HepG2 (cell line): ENCODE measurements around the gene C1orf198. TPM values are rescaled to one million over a fixed set of nuclear protein-coding genes. Genes with fewer than 3 reads are reported as not detected.

ENCODE experiments used
- KLF15 ChIP-seq: sonication (generic); formaldehyde crosslinking; IDR thresholded peaks from 2 replicates; pipeline ENCODE4 v1.8.1; 2023; ENCODE audit warnings: borderline replicate concordance, mild to moderate bottlenecking, inconsistent platforms, missing genetic modification reagents, mixed read lengths
- NFIC ChIP-seq: IDR thresholded peaks from 2 replicates; pipeline ENCODE4 v1.6.1; 2012; ENCODE audit warnings: mild to moderate bottlenecking, low read length, inconsistent platforms
- NFKB2 ChIP-seq: sonication (generic); formaldehyde crosslinking; IDR thresholded peaks from 2 replicates; pipeline ENCODE4 v1.4.0; 2020; ENCODE audit warnings: missing genetic modification reagents, borderline replicate concordance
- NONO ChIP-seq, 2 experiments: fragments of 450-650 bp in 1 of 2; sonication (generic) in 1 of 2; formaldehyde crosslinking in 1 of 2; IDR thresholded peaks in 1 of 2; conservative IDR thresholded peaks in 1 of 2; 2 replicates each; pipeline versions ENCODE4 v1.6.1 to v1.8.0; 2017 to 2022; ENCODE audit warnings: mild to moderate bottlenecking in 1 of 2, missing genetic modification reagents in 1 of 2, moderate library complexity in 1 of 2
- SALL1 ChIP-seq: sonication (generic); formaldehyde crosslinking; IDR thresholded peaks from 2 replicates; pipeline ENCODE4 v1.8.0; 2022; ENCODE audit warnings: mild to moderate bottlenecking, missing genetic modification reagents
- TCF7L2 ChIP-seq: IDR thresholded peaks from 2 replicates; pipeline ENCODE4 v1.6.1; 2011; ENCODE audit warnings: mild to moderate bottlenecking, low read depth, low read length, moderate library complexity
- ZC3H13 ChIP-seq: sonication (generic); formaldehyde crosslinking; IDR thresholded peaks from 2 replicates; pipeline ENCODE4 v1.8.1; 2023; ENCODE audit warnings: mild to moderate bottlenecking, missing genetic modification reagents, moderate library complexity
- ZFP91 ChIP-seq: sonication (generic); formaldehyde crosslinking; IDR thresholded peaks from 2 replicates; pipeline ENCODE4 v1.9.0; 2022; ENCODE audit warnings: missing genetic modification reagents, mild to moderate bottlenecking, borderline replicate concordance
- ZNF232 ChIP-seq: sonication (generic); formaldehyde crosslinking; IDR thresholded peaks from 2 replicates; pipeline ENCODE4 v1.4.0; 2020; ENCODE audit warnings: missing genetic modification reagents, borderline replicate concordance
- ZNF530 ChIP-seq: sonication (generic); formaldehyde crosslinking; IDR thresholded peaks from 2 replicates; pipeline ENCODE4 v1.5.0; 2020; ENCODE audit warnings: low read depth, mild to moderate bottlenecking, missing genetic modification reagents
- polyA plus RNA-seq, 8 experiments: library from polyadenylated mRNA; depleted of rRNA in 3 of 8; stranded (reverse) in 7 of 8; unstranded in 1 of 8; fragments of >200 nt; fragmentation: Illumina TruSeq in 4 of 8; extraction: Trizol in 4 of 8; gene quantifications; 2 replicates each; pipeline versions ENCODE4 v1.2.1 to v1.2.3, GENCODE V29; 2011 to 2016; ENCODE audit warnings: low read depth in 4 of 8, missing spikeins in 1 of 8, mixed read lengths in 1 of 8; ENCODE audit not compliant: insufficient read depth in 1 of 8
- total RNA-seq, 5 experiments: library from RNA; depleted of rRNA; stranded (reverse); fragments of >200 nt; fragmentation: Illumina TruSeq; extraction: Trizol; gene quantifications; 2 replicates each; pipeline ENCODE4 v1.2.3, GENCODE V29; 2016; ENCODE audit warnings: low read depth in 1 of 5
- TF ChIP-seq, protein P1 (sequence below): sonication (generic); formaldehyde crosslinking; IDR thresholded peaks from 2 replicates; pipeline ENCODE4 v1.9.0; 2021; ENCODE audit warnings: mild to moderate bottlenecking, missing genetic modification reagents
- TF ChIP-seq, protein P2 (sequence below), 2 experiments: sonication (generic) in 1 of 2; formaldehyde crosslinking in 1 of 2; IDR thresholded peaks; 2 replicates each; pipeline versions ENCODE4 v1.6.1 to v1.9.0; 2014 to 2022; ENCODE audit warnings: antibody characterized with exemption in 1 of 2, borderline replicate concordance in 1 of 2, inconsistent platforms in 1 of 2, low read depth in 1 of 2, missing genetic modification reagents in 1 of 2
- TF ChIP-seq, protein P3 (sequence below): sonication (generic); formaldehyde crosslinking; IDR thresholded peaks from 2 replicates; pipeline ENCODE4 v1.8.1; 2023; ENCODE audit warnings: mild to moderate bottlenecking, missing genetic modification reagents, borderline replicate concordance

Gene C1orf198
- total and polyA plus RNA-seq, 2 of the 13 experiments (the other 11 are each of a cell fraction or from before 2014, with no cell fraction given): 12.7 to 13.4 TPM

DNA sequence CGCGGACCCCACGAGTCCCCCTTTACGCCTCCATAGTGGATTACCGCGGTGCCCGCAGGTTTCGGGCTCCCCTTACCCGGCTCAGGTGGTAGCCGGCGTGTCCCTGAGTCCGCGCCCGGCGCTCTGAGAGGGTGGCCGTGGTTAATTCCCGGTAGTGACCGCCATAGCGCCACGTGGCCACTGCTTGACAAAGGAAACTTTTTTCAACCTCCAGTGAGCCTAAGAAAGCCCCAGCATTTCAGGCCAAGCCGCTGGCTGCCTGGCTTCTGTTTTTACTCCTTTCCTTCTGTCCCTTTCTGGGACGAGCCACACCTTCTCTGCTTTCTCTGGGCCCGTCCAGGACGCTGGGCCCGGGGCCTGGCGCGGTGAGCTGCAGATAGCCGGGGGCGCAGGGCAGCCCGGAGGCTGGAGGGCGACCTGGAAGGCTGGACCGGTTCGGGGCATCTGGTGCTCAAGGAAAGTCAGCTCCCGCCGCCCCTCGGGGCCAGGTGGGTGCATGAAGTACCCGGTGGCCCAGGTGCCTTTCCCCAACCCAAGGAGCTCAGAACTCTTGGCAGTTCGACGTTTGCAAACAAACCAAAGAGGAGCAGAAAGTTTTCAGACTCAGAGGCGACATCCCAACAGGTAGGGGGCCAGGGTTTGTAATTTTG, 540 bp upstream of the C1orf198 start (continued):
- TF ChIP-seq, protein P1, sequence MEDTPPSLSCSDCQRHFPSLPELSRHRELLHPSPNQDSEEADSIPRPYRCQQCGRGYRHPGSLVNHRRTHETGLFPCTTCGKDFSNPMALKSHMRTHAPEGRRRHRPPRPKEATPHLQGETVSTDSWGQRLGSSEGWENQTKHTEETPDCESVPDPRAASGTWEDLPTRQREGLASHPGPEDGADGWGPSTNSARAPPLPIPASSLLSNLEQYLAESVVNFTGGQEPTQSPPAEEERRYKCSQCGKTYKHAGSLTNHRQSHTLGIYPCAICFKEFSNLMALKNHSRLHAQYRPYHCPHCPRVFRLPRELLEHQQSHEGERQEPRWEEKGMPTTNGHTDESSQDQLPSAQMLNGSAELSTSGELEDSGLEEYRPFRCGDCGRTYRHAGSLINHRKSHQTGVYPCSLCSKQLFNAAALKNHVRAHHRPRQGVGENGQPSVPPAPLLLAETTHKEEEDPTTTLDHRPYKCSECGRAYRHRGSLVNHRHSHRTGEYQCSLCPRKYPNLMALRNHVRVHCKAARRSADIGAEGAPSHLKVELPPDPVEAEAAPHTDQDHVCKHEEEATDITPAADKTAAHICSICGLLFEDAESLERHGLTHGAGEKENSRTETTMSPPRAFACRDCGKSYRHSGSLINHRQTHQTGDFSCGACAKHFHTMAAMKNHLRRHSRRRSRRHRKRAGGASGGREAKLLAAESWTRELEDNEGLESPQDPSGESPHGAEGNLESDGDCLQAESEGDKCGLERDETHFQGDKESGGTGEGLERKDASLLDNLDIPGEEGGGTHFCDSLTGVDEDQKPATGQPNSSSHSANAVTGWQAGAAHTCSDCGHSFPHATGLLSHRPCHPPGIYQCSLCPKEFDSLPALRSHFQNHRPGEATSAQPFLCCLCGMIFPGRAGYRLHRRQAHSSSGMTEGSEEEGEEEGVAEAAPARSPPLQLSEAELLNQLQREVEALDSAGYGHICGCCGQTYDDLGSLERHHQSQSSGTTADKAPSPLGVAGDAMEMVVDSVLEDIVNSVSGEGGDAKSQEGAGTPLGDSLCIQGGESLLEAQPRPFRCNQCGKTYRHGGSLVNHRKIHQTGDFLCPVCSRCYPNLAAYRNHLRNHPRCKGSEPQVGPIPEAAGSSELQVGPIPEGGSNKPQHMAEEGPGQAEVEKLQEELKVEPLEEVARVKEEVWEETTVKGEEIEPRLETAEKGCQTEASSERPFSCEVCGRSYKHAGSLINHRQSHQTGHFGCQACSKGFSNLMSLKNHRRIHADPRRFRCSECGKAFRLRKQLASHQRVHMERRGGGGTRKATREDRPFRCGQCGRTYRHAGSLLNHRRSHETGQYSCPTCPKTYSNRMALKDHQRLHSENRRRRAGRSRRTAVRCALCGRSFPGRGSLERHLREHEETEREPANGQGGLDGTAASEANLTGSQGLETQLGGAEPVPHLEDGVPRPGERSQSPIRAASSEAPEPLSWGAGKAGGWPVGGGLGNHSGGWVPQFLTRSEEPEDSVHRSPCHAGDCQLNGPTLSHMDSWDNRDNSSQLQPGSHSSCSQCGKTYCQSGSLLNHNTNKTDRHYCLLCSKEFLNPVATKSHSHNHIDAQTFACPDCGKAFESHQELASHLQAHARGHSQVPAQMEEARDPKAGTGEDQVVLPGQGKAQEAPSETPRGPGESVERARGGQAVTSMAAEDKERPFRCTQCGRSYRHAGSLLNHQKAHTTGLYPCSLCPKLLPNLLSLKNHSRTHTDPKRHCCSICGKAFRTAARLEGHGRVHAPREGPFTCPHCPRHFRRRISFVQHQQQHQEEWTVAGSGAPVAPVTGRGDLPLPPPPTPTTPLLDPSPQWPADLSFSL (CRISPR knock-in tag): no peak
- TF ChIP-seq NONO (IDR thresholded peaks at IDR 0.05) (no peak), NONO (CRISPR knock-in tag; conservative IDR thresholded peaks at IDR 0.05) (no peak), SALL1 (CRISPR knock-in tag) (peak; percentile 41; the same call in 1 of the 2 replicates), NFIC (no peak), ZFP91 (peak; percentile 33; the same call in 1 of the 2 replicates), ZNF530 (CRISPR knock-in tag) (no peak), KLF15 (CRISPR knock-in tag) (no peak), ZC3H13 (CRISPR knock-in tag) (0 out of 2 replicates have a peak, but pooled peaks have one; percentile 33), ZNF232 (CRISPR knock-in tag) (peak; percentile 68; the same call in 1 of the 2 replicates), TCF7L2 (no peak), NFKB2 (CRISPR knock-in tag) (no peak; the same call in 1 of the 2 replicates)
- TF ChIP-seq, protein P2, sequence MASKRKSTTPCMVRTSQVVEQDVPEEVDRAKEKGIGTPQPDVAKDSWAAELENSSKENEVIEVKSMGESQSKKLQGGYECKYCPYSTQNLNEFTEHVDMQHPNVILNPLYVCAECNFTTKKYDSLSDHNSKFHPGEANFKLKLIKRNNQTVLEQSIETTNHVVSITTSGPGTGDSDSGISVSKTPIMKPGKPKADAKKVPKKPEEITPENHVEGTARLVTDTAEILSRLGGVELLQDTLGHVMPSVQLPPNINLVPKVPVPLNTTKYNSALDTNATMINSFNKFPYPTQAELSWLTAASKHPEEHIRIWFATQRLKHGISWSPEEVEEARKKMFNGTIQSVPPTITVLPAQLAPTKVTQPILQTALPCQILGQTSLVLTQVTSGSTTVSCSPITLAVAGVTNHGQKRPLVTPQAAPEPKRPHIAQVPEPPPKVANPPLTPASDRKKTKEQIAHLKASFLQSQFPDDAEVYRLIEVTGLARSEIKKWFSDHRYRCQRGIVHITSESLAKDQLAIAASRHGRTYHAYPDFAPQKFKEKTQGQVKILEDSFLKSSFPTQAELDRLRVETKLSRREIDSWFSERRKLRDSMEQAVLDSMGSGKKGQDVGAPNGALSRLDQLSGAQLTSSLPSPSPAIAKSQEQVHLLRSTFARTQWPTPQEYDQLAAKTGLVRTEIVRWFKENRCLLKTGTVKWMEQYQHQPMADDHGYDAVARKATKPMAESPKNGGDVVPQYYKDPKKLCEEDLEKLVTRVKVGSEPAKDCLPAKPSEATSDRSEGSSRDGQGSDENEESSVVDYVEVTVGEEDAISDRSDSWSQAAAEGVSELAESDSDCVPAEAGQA (IDR thresholded peaks at IDR 0.05; ENCODE audit: low read depth): no peak
- TF ChIP-seq, protein P2 (CRISPR knock-in tag; IDR thresholded peaks at IDR 0.05; ENCODE audit: borderline replicate concordance): no peak; the same call in 1 of the 2 replicates
- TF ChIP-seq, protein P3, sequence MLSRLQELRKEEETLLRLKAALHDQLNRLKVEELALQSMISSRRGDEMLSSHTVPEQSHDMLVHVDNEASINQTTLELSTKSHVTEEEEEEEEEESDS (CRISPR knock-in tag): no peak
